Brain microvascular endothelial cell (primary cell): ENCODE measurements around the gene BOD1.
A peak's percentile ranks its signal among the peaks of the same experiment; 100 is the strongest.

ENCODE experiments used
- DNase-seq: peaks from one replicate; pipeline ENCODE4 v3.0.0-alpha.2; 2020
- H3K27ac ChIP-seq: fragments of 250-450 bp; sonication (Bioruptor Pico); 2 replicates; pipeline ENCODE4 v1.5.1; 2020; ENCODE audit warnings: mild to moderate bottlenecking, moderate library complexity
- H3K27me3 ChIP-seq: fragments of 250-450 bp; sonication (Bioruptor Pico); replicated peaks from 2 replicates; pipeline ENCODE4 v1.5.1; 2020; ENCODE audit warnings: mild to moderate bottlenecking
- H3K36me3 ChIP-seq: fragments of 250-450 bp; sonication (Bioruptor Pico); replicated peaks from 2 replicates; pipeline ENCODE4 v1.5.1; 2020; ENCODE audit warnings: mild to moderate bottlenecking
- H3K4me3 ChIP-seq: 2 replicates; pipeline ENCODE4 v1.5.1; 2011; ENCODE audit warnings: low read depth, mild to moderate bottlenecking, control low read depth, low read length, moderate library complexity
- in situ Hi-C: cut with HindIII; loops from 2 replicates; pipeline ENCODE4 v1.10.0; 2017; ENCODE audit warnings: low sequenced_read_pairs, low pct_ligation_motif_present
- TF ChIP-seq, protein P1 (sequence below): IDR thresholded peaks from 2 replicates; pipeline ENCODE4 v1.5.1; 2011; ENCODE audit warnings: low read depth, mild to moderate bottlenecking, moderate library complexity, low read length, control low read depth, inconsistent platforms; ENCODE audit errors: missing control alignments

The BOD1 gene

DNA sequence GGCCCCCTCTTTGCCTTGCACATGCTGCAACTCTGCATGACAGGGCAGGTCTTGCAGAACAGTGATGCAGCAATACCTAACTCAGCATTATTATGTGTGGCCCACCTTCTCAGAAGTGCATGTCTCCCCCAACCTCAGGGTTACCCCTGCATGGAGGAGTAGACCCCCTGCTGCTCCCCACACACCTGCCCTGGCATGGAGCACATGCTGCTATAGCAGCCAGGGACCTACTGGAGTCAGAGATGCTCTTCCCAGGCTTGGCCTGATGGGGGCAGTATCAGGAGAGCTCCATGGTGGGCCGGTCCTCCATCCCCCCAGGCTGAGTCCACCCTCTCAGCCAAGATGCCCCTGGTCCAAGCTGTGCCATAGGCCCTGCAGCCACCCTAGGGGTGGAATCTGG is 13.2 kb upstream of the BOD1 start:
- DNase-seq, result no peak
- Histone ChIP-seq H3K27ac (no peak overlapping the region), H3K36me3 (no peaks in the 10 kb centered on the region), H3K4me3 (no peak overlapping the region), H3K27me3 (peaks cover 2% of the 10 kb centered on the region)
- TF ChIP-seq, protein P1, sequence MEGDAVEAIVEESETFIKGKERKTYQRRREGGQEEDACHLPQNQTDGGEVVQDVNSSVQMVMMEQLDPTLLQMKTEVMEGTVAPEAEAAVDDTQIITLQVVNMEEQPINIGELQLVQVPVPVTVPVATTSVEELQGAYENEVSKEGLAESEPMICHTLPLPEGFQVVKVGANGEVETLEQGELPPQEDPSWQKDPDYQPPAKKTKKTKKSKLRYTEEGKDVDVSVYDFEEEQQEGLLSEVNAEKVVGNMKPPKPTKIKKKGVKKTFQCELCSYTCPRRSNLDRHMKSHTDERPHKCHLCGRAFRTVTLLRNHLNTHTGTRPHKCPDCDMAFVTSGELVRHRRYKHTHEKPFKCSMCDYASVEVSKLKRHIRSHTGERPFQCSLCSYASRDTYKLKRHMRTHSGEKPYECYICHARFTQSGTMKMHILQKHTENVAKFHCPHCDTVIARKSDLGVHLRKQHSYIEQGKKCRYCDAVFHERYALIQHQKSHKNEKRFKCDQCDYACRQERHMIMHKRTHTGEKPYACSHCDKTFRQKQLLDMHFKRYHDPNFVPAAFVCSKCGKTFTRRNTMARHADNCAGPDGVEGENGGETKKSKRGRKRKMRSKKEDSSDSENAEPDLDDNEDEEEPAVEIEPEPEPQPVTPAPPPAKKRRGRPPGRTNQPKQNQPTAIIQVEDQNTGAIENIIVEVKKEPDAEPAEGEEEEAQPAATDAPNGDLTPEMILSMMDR, result peak; percentile 57
- in situ Hi-C loops, result loop anchor here (25.0 kb wide), 1 partner anchor 308 kb away; no protein-coding TSS in a partner anchor

DNA sequence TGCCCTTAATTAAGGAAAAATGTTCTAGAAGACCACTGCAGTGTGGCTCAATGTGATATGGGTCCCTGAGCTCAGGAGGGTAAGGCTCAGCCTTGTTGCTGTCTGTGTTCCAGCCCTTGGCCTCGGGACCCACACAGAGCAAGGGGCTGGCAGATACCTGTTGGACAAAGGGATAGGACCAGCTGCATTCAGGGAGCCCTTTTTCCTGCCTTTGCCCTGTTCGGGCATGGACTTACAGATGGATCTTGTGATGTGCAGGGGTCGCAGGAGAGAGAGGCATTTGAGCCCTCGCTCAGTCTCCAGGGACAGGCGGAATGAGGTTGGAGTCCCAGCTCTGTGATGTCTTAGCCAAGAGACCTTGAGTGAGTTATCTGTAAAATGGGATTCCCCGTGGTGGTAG is 12.1 kb upstream of the BOD1 start:
- Histone ChIP-seq H3K36me3 (no peaks in the 10 kb centered on the region), H3K4me3 (no peak overlapping the region), H3K27me3 (peaks cover 2% of the 10 kb centered on the region), H3K27ac (no peak overlapping the region)
- in situ Hi-C loops, result loop anchor here (25.0 kb wide), 1 partner anchor 309 kb away; no protein-coding TSS in a partner anchor
- DNase-seq, result no peak
- TF ChIP-seq, protein P1, result no peak

DNA sequence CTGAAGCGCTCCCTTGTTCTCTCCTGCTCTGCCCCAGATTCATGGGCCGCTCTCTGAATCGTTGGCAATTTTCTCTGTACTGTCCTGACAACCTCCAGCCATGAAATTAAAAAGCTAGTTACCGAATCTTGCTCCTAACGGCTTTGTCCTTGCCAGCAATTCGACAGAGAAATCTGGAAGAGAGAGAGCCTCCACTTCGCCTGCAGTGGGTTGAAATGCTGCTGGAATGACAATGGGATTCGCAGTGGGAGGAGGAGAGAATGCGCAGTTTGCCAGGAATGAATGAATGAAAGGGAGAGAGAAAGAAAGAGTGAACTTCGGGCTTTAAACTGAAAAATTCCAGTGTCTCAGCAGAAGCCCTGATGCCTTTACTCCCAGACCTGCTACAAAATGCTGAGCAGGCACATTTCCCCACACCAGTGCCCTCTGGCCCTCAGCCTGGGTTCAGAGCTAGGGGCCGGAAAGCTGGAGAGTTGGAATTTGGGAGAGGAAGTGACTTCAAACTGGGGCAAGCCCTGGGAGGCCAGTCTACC is 11.5 kb upstream of the BOD1 start:
- DNase-seq, result no peak
- in situ Hi-C loops, result loop anchor here (25.0 kb wide), 1 partner anchor 309 kb away; no protein-coding TSS in a partner anchor
- H3K27me3 ChIP-seq, result peaks cover 2% of the 10 kb centered on the region
- H3K36me3 ChIP-seq, result no peaks in the 10 kb centered on the region
- TF ChIP-seq, protein P1, result no peak
- no peak overlapping the region for H3K27ac ChIP-seq
- no peak overlapping the region for H3K4me3 ChIP-seq

DNA sequence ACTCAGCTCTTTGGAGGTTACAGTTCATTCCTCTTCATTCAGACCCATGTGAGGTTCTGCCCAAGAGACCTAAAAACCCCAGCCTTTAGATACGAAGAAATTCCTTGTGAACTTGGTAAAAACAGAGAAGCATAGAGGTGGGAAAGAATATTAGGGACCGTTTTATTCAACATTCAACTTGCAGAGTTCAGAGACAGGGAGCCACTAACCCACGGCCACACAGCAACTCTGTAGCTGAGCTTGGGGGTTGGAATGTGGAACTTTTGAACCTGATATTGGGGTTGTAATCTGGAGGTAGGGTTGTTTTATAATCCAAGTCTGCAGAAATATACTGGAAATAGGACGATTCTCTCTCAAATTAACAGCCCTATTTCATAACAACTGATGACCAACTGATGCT is 10.8 kb upstream of the BOD1 start:
- no peaks in the 10 kb centered on the region for H3K36me3 ChIP-seq
- in situ Hi-C loops, result loop anchor here (25.0 kb wide), 1 partner anchor 310 kb away; no protein-coding TSS in a partner anchor
- peaks cover 2% of the 10 kb centered on the region for H3K27me3 ChIP-seq
- TF ChIP-seq, protein P1, result no peak
- H3K27ac ChIP-seq, result no peak overlapping the region
- no peak for DNase-seq
- H3K4me3 ChIP-seq, result no peak overlapping the region

DNA sequence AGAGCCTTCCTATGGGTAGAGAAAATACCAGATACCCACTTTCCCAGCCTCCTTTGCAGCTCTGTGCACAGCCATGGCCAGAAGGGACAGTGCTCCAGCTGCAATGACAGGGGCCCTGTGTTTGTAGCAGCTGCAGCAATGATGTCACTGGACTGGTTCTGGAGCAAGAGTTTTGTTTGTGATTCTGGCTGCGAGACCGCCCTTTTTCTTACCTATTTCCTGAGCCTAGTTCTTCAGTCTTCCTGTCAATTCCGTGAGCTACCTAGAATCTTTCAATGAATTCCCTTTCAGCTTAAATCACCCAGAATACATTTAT is 10.0 kb upstream of the BOD1 start:
- Histone ChIP-seq H3K4me3 (no peak overlapping the region), H3K27me3 (peaks cover 2% of the 10 kb centered on the region), H3K27ac (no peak overlapping the region), H3K36me3 (no peaks in the 10 kb centered on the region)
- TF ChIP-seq, protein P1, result no peak
- in situ Hi-C loops, result loop anchor here (25.0 kb wide), 1 partner anchor 311 kb away; no protein-coding TSS in a partner anchor
- DNase-seq, result no peak
